HepG2 (cell line): ENCODE measurements around the gene SYCP2.

Experiments
- BHLHE40 ChIP-seq: IDR thresholded peaks from 2 replicates; pipeline ENCODE4 v1.6.1; 2011; ENCODE audit warnings: low read length, improper control_type of control experiment
- HMGXB3 ChIP-seq: sonication (generic); formaldehyde crosslinking; IDR thresholded peaks from 2 replicates; pipeline ENCODE4 v1.4.0; 2020; ENCODE audit warnings: missing genetic modification reagents, borderline replicate concordance
- MAX ChIP-seq: IDR thresholded peaks from 2 replicates; pipeline ENCODE4 v1.6.1; 2012; ENCODE audit warnings: inconsistent platforms
- MLX ChIP-seq: IDR thresholded peaks from 2 replicates; pipeline ENCODE4 v1.6.1; 2016
- NFATC3 ChIP-seq: sonication (generic); formaldehyde crosslinking; IDR thresholded peaks from 2 replicates; pipeline ENCODE4 v1.5.1; 2020; ENCODE audit warnings: mild to moderate bottlenecking, missing genetic modification reagents
- SNRNP70 ChIP-seq: fragments of 200-400 bp; formaldehyde crosslinking; IDR thresholded peaks from 2 replicates; pipeline ENCODE4 v1.6.1; 2017; ENCODE audit warnings: mild to moderate bottlenecking, low read depth, low read length, moderate library complexity
- TBX3 ChIP-seq: fragments of 450-650 bp; IDR thresholded peaks from 2 replicates; pipeline ENCODE4 v1.6.1; 2017; ENCODE audit warnings: antibody characterized with exemption, mild to moderate bottlenecking, inconsistent platforms, borderline replicate concordance
- ZBTB26 ChIP-seq: IDR thresholded peaks from 2 replicates; pipeline ENCODE4 v1.6.1; 2016; ENCODE audit warnings: missing compliant biosample characterization, missing genetic modification reagents, borderline replicate concordance
- ZNF280D ChIP-seq: sonication (generic); formaldehyde crosslinking; IDR thresholded peaks from 2 replicates; pipeline ENCODE4 v1.5.1; 2020; ENCODE audit warnings: mild to moderate bottlenecking, missing genetic modification reagents
- ZNF317 ChIP-seq: sonication (generic); formaldehyde crosslinking; IDR thresholded peaks from 2 replicates; pipeline ENCODE4 v1.5.0; 2020; ENCODE audit warnings: mild to moderate bottlenecking, missing genetic modification reagents
- ZNF768 ChIP-seq: sonication (generic); formaldehyde crosslinking; IDR thresholded peaks from 2 replicates; pipeline ENCODE4 v1.4.0; 2020; ENCODE audit warnings: missing genetic modification reagents

GRCh38 chr20:59912609-59913008 lies 20.8 kb downstream of the SYCP2 start:
- TF ChIP-seq NFATC3 (CRISPR knock-in tag) (no peak), ZBTB26 (CRISPR knock-in tag) (no peak), SNRNP70 (no peak), ZNF280D (CRISPR knock-in tag) (no peak), ZNF317 (CRISPR knock-in tag) (no peak), BHLHE40 (no peak), TBX3 (no peak), ZNF768 (no peak), HMGXB3 (CRISPR knock-in tag) (no peak), MAX (no peak), MLX (CRISPR knock-in tag) (no peak)
